LNCAP (cell line): ENCODE measurements around the gene PRRX1.

ENCODE experiments used
- TF ChIP-seq, protein P1 (sequence below): fragments of 450-650 bp; IDR thresholded peaks from 2 replicates; pipeline ENCODE4 v1.5.1; 2017; ENCODE audit warnings: mild to moderate bottlenecking

PRRX1 gene

DNA sequence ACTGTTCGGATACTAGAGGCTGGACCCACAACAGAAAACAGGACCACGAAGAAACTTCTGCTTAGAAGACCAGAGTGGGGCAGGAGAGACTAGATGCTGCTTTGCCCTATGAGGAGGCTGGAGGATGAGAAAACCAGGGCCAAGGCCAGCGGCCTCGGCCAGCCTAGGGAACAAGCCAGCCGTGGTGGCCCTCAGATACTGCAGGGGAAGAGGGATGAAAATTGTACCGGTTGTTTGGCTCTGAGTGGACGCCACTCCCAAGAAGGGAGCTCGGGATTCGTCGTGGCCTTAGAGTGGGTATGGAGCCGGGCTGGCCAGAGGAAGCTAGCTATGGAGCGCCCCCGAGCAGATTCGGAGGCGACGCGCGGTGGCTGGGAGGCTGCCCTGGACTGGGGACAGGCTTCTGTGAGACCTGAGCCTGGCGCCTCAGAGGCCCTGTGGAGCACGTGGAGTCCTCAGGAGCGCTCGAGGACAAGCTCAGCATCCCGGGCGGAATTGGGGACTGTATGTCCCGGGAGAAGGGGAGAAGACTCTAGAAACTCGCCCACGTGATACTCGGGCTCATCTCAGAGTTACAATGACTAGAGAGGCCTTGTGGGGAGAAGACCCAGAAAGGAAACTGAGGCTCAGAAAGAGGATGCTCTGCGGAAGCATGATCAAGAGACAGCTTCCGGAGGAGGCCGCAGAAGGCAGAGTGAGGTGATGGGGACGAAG, 2.8 kb downstream of the PRRX1 start:
- TF ChIP-seq, protein P1, sequence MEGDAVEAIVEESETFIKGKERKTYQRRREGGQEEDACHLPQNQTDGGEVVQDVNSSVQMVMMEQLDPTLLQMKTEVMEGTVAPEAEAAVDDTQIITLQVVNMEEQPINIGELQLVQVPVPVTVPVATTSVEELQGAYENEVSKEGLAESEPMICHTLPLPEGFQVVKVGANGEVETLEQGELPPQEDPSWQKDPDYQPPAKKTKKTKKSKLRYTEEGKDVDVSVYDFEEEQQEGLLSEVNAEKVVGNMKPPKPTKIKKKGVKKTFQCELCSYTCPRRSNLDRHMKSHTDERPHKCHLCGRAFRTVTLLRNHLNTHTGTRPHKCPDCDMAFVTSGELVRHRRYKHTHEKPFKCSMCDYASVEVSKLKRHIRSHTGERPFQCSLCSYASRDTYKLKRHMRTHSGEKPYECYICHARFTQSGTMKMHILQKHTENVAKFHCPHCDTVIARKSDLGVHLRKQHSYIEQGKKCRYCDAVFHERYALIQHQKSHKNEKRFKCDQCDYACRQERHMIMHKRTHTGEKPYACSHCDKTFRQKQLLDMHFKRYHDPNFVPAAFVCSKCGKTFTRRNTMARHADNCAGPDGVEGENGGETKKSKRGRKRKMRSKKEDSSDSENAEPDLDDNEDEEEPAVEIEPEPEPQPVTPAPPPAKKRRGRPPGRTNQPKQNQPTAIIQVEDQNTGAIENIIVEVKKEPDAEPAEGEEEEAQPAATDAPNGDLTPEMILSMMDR, result no peak

DNA sequence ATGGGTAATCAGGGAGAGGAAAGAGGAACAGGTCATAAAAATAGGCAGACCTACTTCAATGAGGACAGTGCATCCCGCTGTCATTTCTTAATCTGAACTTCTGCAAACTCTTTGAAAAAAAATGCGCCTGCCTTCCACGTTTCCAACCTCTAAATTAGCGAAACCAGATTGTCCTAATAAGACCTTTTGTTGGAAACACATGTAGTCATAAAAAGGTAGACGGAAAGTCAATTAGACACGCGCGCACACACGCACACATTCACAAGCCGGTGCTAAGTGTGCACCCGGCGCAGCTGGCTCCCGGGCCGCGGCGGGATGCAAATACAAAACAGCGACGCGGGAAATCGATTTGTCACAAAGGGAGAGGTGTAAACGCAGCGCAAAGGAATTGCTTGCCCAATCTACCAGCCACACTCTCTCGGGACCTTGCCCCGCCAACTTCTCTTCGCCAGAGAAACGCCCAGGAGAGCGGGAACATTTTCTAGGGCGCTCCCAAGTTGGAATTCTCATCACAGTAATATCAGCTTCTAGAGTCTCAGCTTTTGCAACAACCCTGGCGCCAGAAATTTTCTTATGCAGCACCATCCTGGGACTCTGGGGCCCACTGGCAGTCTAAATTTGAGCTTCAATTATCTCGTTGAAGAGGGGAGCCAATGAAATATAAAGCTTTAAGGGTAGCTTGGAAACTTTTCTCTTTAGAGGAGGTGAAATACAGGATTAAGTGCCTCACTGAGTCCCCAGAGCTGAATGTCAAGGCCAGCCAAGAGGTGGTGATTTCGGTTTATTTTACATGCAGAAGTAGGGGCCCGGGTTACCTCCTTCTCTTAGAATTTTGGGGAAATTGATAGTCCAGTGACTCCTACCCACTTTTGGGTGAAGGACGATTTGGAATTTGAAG, 4.5 kb downstream of the PRRX1 start:
- TF ChIP-seq, protein P1, result no peak

DNA sequence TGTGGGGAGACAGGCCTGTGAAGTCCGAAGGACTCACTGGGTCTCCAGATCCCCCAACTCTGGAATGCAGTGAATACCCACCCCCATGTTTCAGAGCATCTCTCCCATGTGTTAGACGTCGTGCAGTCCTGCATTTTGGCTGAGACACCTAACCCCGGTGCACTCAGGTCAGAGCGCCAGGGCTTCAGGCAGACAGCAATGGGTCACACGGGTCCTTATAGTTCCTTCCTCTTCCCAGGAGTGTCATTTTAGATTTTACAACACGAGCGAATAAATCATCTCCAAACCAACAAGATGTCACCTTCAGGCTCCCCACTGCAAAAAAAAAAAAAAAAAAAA, 5.1 kb downstream of the PRRX1 start:
- TF ChIP-seq, protein P1, result no peak

- TF ChIP-seq, protein P1, result no peak
Observed at GRCh38 chr1:170669586-170670530, 5.9 kb downstream of the PRRX1 start.

DNA sequence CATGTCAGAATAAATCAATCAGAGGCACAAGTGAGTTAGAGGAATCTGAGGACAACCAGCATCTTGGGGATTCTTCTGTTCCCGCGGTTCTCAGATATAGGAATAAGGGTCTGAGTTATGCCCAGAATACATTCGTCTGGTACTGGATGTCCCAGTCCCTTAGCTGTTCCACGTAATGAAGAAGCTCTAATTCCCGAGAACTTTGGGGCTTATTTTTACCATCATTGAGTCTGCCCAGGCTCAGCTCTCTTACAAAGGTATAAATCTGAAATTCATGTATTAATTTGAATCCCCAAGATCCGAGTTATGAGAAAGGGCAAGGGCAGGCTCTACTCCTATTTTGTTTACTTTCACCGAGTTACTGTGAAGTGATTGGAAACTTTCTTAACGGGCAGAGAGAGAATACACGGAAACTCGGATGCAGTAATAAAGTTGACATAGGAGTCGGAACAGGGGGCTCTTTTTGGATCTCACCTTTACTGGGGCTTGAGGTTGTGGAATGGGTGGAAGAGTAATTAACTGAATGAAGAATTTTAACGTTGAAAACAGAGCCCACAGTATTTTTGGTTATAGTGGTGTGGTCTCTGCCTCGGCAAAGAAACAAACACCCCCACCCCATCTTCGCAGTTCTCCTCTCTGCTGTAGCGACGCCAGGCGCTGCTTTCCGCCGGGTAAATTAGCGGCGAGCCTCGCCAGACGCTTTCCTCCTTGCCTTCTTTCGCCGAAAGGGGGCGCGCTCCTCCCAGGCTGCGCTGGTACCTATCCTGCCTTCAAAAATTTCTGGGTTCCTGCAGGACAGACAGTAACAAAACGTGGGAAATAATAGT, 7.1 kb downstream of the PRRX1 start:
- TF ChIP-seq, protein P1, result peak; percentile 93

GRCh38 chr1:170671629-170671963, 7.7 kb downstream of the PRRX1 start:
- TF ChIP-seq, protein P1, result peak; percentile 34
